ENCODE results near the gene PSME3. TPM values are rescaled to one million over a fixed set of nuclear protein-coding genes. Genes with fewer than 3 reads are reported as not detected.

PSME3 gene
- polyA plus RNA-seq, 1 donor from 2014 or later = 56.6 TPM

- Histone ChIP-seq H3K4me2 (ENCODE audit: low read length) (no peak overlapping the region), H3K36me3 (ENCODE audit: insufficient read depth, low read length) (no peaks in the 10 kb centered on the region)
- TF ChIP-seq RAD21 (conservative IDR thresholded peaks at IDR 0.05) = no peak
- TF ChIP-seq TAF1 (IDR thresholded peaks at IDR 0.05; ENCODE audit: low read depth) = no peak
- no peak for TF ChIP-seq POLR2AphosphoS5 (IDR thresholded peaks at IDR 0.05)
- TF ChIP-seq CTCF (IDR thresholded peaks at IDR 0.05; ENCODE audit: poor library complexity, severe bottlenecking) = no peak
- no peak for TF ChIP-seq SMC3 (conservative IDR thresholded peaks at IDR 0.05; ENCODE audit: poor library complexity)
- TF ChIP-seq MXI1 (conservative IDR thresholded peaks at IDR 0.05; ENCODE audit: poor library complexity, severe bottlenecking) = no peak
- TF ChIP-seq EP300 (conservative IDR thresholded peaks at IDR 0.05; ENCODE audit: poor library complexity, severe bottlenecking) = no peak
- no peak for TF ChIP-seq REST (IDR thresholded peaks at IDR 0.05; ENCODE audit: borderline replicate concordance)
These were observed 45.1 kb downstream of the PSME3 start for GRCh38 chr17:42878123-42878880.

GRCh38 chr17:42878924-42879595 lies 45.9 kb downstream of the PSME3 start:
- H3K9me2 ChIP-seq (ENCODE audit: insufficient read depth, low read length) = no peaks in the 10 kb centered on the region
- H3K9me3 ChIP-seq (ENCODE audit: low read length) = no peaks in the 10 kb centered on the region
- no peaks in the 10 kb centered on the region for H3K36me3 ChIP-seq (ENCODE audit: insufficient read depth, low read length)
- H4K20me1 ChIP-seq (ENCODE audit: insufficient read depth) = no peaks in the 10 kb centered on the region
- H3K27ac ChIP-seq (ENCODE audit: low read length) = no peak overlapping the region
- no peaks in the 10 kb centered on the region for H3K27me3 ChIP-seq (ENCODE audit: insufficient read depth, low read depth, low read length)
- no peak overlapping the region for H3K4me2 ChIP-seq (ENCODE audit: low read length)
- no peak overlapping the region for H2AFZ ChIP-seq (ENCODE audit: low read depth, low read length)
- no peaks in the 10 kb centered on the region for H3F3A ChIP-seq (ENCODE audit: insufficient read depth, low read length, poor library complexity, severe bottlenecking)
- no peak overlapping the region for H3K4me3 ChIP-seq (ENCODE audit: low read length)
- H3K79me2 ChIP-seq (replicated peaks; ENCODE audit: insufficient read depth, low read length) = no peaks in the 10 kb centered on the region
- no peak overlapping the region for H3K9ac ChIP-seq (ENCODE audit: low read length)
- TF ChIP-seq MXI1 (conservative IDR thresholded peaks at IDR 0.05; ENCODE audit: poor library complexity, severe bottlenecking) = no peak
- no peak for TF ChIP-seq SMC3 (conservative IDR thresholded peaks at IDR 0.05; ENCODE audit: poor library complexity)
- TF ChIP-seq EZH2 (IDR thresholded peaks at IDR 0.05; ENCODE audit: borderline replicate concordance, insufficient read depth, low read length, poor library complexity, severe bottlenecking) = no peak
- TF ChIP-seq POLR2AphosphoS5 (IDR thresholded peaks at IDR 0.05) = no peak
- no peak for TF ChIP-seq EP300 (conservative IDR thresholded peaks at IDR 0.05; ENCODE audit: poor library complexity, severe bottlenecking)
- TF ChIP-seq REST (IDR thresholded peaks at IDR 0.05; ENCODE audit: borderline replicate concordance) = no peak
- TF ChIP-seq TAF1 (IDR thresholded peaks at IDR 0.05; ENCODE audit: low read depth) = no peak
- TF ChIP-seq RAD21 (conservative IDR thresholded peaks at IDR 0.05) = no peak
- TF ChIP-seq CTCF (IDR thresholded peaks at IDR 0.05; ENCODE audit: poor library complexity, severe bottlenecking) = no peak

More at GRCh38 chr17:42878123-42878880, 45.1 kb downstream of the PSME3 start:
- H3K9me2 ChIP-seq (ENCODE audit: insufficient read depth, low read length) = no peaks in the 10 kb centered on the region
- no peaks in the 10 kb centered on the region for H3K9me3 ChIP-seq (ENCODE audit: low read length)
- H3F3A ChIP-seq (ENCODE audit: insufficient read depth, low read length, poor library complexity, severe bottlenecking) = no peaks in the 10 kb centered on the region
- no peak overlapping the region for H3K4me3 ChIP-seq (ENCODE audit: low read length)
- H3K79me2 ChIP-seq (replicated peaks; ENCODE audit: insufficient read depth, low read length) = no peaks in the 10 kb centered on the region
- H2AFZ ChIP-seq (ENCODE audit: low read depth, low read length) = no peak overlapping the region
- no peaks in the 10 kb centered on the region for H3K27me3 ChIP-seq (ENCODE audit: insufficient read depth, low read depth, low read length)
- no peaks in the 10 kb centered on the region for H4K20me1 ChIP-seq (ENCODE audit: insufficient read depth)
- H3K9ac ChIP-seq (ENCODE audit: low read length) = no peak overlapping the region
- no peak overlapping the region for H3K27ac ChIP-seq (ENCODE audit: low read length)

Data from neural cell (in vitro differentiated cells).